Stimulated activated CD4-positive, alpha-beta T cell treated with anti-CD3 and anti-CD28 coated beads, Interleukin-4, amount 100 ng/mL, for 4 hours (primary cell): ENCODE measurements around the gene IRF9.

Source experiments
- DNase-seq, 2 experiments: peaks; one replicate each; pipeline ENCODE4 v3.0.0-alpha.2; 2020

The IRF9 gene

DNA sequence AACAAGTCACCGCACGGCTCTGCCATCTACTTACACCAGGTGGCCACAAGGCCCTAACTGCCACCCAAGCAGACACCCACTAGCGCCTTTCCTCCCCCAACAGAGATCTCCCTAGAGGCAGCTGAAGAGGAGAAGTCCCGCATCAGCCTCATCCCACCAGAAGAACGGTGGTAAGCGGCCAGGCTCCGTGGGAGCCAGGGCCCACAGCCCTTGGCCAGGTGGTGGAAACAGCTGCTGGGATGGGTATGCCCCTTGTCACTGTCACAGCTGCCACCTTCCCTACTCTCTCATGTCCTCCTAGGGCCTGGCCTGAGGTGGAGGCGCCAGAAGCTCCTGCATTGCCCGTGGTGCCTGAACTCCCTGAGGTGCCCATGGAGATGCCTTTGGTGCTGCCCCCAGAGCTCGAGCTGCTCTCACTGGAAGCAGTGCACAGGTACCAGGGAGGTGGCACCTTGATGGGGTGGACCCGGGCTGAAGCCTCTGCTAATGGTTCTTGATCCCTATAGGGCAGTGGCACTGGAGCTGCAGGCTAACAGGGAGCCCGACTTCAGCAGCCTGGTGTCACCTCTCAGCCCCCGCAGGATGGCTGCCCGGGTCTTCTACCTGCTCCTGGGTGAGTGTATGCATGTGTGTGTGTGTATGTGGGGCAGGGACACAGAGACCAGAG is 18.4 kb downstream of the IRF9 start:
- DNase-seq: no peak

DNA sequence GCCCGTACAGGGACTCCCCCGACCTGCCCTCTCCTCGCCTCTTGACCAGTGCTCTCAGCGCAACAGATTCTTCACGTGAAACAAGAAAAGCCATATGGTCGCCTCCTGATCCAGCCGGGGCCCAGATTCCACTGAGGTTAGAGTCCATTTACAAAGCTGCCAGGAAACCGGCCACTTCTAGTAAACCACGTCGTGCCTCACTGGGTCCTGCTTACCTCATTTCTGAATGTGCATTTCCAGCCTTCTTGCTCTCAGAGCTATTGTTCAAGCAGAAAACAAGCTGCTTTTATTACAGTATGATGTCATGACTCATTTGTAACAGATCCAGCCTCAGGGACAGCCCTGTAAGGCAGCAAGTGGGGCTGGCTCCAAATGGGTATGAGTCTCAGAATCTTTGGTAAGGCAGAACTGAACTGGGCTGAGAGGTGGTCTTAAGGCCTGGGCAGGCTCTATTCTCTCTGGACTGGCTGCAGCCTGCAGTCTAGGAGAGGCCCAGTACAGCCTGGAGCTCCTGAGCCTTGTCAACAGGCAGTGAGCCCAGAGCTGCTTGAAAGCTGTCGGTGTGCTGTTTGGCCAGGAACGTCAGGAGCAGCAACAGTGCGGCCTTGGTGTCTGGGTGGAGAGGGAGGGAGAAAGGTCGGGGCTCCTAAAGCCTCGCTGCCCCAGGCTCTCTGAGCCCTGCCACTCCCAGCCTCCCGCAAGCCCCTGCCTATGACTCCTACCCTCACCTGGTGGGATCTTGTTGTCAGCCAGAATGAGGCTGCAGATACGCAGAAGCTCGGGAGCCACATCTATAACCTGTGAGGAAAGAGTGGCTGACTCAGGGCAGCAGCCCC is 19.1 kb downstream of the IRF9 start:
- no peak for DNase-seq

- no peak for DNase-seq
Observed at GRCh38 chr14:24181371-24182077, 20.5 kb downstream of the IRF9 start.

DNA sequence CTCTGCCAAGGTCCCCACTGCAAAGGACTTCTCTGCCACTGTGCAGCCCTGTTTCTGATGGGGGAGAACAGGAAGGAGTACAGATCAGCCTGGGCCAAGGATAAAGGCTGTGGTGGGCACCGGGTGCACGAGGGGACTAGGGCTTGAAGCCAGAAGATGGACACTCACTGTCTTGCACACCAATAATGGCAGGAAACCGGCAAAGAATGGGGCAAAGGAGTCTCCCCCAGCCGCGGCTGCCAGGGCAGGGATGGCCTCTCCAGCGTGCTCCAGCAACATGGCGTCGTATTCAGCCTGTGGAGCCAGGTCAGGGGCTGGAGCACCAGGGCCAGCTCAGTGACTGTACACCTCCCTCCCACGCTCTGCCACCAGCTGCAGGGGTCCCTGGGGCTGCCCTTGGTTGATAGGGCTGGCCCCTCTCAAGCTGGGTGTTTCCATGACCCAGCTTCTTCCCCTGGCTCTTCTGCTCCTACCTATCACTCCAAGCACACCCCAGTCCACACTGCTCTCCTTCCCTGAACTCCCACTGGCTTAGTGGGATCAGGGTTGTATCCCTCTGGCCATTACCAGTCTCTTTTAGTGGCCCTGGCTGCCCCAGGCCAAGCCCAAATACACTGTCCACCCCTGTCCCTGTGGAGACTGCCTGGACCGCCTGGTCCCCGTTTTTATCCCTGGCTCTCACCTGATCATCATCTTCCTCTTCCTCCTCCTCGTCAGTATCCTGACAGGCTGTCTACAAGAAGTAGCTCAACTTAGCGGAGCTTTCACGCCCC is 21.2 kb downstream of the IRF9 start:
- no peak for DNase-seq

DNA sequence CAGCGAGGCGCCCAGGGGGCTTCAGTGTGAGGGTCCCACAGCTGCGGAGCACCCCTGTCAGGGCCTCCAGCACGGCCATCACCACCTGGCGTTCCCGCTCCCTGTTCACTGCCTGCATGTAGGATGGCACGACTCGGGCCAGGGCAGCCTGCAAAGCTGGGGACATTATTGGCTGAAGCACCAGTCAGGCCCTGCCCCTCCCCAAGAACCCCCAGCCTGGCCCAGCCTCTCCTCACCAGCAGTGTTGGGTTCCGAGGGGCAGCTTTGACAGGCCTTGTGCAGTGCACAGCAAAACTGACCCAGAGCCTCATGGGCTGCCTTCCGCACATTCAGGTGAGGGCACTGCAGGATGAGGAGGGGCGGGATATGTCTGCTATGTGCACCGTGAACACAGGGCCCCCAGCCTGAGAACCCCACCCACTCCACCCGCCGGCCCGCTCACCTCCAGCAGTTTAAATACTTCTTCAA is 22.0 kb downstream of the IRF9 start:
- no peak for DNase-seq

- DNase-seq: no peak
Observed at GRCh38 chr14:24184104-24184970, 23.3 kb downstream of the IRF9 start.

GRCh38 chr14:24185026-24185425 is 24.0 kb downstream of the IRF9 start:
- DNase-seq: no peak

GRCh38 chr14:24185741-24186140 is 24.7 kb downstream of the IRF9 start:
- no peak for DNase-seq

- no peak for DNase-seq
Observed at GRCh38 chr14:24186831-24187538, 25.9 kb downstream of the IRF9 start.

- no peak for DNase-seq
Observed at GRCh38 chr14:24187539-24187915, 26.5 kb downstream of the IRF9 start.

DNA sequence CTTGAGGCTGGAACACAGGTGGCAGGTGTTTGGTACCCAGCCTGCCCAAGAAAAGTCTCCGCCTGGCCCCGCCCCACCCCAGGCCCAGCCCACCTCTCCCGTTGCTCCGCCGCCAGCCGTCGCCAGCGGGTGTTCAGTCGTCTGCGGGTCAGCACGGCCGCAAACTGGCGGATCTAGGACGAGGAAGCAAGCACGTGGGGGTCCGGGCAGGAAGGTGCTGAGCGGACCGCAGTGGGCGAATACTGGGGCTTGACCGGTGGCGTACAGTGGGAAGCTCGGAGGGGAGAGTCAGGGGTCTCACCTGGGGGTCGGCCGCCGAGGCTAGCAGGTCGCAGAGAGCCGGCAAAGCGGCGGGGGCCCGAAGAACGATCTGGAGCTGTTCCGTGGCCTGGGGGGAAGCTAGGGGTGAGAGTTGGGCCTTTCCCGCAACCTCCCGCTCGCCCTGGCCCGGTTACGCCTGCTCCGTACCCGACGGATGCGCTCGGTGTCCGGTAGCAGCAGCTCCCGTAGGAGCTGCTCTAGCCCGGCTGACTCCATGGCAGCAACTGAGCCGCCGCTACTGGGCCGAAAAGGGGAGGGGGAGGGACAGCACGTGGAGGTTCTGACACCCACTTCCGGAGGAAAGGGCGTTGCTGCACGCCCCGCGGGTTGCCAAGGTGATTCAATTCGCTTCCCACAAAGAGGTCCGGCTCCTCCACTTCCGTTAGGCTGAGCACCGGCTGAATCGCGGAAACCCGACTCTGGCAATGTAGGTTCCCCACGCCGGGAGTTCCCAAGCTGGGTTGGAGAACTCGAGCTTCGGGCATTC is 27.4 kb downstream of the IRF9 start, which contains the start of gene IPO4:
TSS of gene IPO4 (minus strand) at position 566 of the 808 bp plus-strand sequence. CDS start at position 537, 29 bp downstream.
- DNase-seq: peak; percentile 90 to 96

DNA sequence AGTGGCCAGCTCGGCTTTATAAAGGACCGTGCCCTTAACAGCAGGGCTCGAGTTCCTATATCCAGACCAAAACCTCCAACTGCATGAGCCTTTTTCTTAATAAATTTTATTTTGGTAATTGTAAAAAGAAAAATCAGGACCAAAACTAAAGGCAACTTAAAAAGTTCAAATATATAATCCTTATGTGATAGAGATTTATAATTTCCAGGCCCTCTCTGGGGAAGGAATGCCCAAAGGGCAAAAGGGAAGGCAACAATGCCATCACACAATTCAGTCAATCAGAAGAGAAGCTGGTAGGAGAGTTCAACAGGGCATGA is 28.0 kb downstream of the IRF9 start:
- no peak for DNase-seq

- no peak for DNase-seq
Observed at GRCh38 chr14:24189460-24189859, 28.4 kb downstream of the IRF9 start.

DNA sequence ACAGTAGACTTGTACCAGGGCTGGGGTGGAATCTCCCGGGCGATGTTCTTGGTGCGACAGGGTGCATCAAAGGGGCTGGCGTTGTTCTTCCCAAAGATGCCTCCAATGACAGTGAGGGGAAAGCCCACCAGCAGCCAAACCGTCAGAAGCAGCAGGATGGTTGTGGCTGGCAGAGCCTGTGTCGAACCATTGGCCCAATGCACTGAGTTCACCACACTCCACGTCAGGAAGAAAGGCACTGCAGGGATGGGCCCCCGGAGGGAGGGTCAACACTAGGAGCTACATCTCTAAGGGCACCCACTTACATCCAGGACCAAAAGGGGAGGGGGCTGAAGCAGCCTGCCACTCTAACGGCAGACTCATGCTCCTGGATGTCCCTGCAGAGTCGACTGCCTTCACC is 29.4 kb downstream of the IRF9 start:
- DNase-seq: no peak

GRCh38 chr14:24192933-24193332 is 31.9 kb downstream of the IRF9 start:
- no peak for DNase-seq

DNA sequence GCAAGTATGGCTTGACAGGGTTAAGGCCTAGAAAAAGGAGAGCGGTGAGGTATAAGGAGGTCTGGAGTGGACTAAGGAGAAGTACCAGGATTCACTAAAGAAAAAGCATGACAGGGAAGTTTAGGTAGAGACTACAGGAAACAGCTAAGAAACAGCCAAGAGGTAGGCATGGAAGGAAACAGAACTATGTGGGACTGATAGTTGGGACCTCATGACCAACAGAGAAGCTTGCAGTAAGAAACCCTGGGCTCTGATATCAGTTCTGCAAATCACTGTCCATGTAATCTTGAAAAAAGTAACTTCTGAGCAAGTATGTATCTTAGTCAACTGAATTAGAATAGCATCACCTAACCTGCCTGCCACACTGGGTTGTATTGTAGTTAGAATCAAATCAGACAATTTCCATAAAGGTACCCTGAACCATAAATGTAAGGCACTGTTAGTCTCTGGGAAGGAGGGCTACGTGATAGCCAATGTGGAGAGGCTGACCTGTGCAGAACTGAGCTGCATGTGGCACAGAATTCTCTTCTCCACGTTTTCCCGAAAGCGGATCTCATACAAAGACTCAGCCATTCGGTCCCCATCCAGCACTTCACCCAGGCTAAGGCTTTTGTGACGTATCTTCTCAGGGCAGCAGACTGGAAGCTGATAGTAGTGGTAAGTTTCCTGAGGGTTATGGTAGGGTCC is 33.3 kb downstream of the IRF9 start:
- DNase-seq: no peak

- DNase-seq: no peak
Observed at GRCh38 chr14:24194873-24195185, 33.8 kb downstream of the IRF9 start.

DNA sequence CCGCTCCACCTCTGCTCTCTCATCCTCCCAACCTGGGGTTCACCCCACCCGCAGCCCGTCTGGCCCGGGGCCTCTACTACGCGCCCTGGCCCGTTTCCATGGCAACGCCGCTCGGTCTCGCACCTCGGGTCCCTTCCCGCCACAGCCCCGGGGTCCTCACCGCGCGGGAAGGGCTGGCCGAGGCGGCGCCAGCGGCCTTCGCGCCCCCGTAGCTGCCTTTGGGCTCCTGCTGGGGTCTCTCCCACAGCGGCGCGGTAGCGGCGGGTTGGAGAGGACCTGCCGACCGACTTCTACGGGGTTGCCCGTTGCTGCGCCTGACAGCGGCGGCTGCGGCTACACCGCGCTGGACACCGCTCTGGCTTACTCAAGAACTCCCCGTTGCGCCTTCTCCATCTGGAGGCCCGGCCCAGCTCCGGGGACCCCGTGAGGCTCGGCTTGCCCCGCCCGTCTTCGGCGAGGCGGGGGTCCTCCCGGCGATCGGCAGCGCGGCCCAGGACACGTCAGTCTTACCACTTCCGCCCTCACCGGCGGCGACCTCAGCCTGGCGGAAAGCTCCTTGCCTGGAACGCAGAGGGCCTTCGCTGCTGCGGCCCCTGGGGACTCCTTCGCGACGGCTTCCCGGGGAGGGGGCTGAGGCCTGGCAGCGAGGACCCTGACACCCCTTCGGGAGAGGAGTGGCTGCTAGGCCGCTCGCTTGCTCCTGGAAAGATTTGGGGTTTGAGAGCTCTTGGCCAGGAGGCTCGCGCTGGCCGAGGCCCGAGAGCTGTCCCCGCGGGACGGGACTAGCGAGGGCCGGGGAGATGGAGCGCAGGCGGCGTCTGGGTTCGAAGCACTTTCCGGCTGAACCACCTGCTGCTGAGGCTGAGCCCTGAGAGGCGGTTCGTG is 34.4 kb downstream of the IRF9 start, which contains the start of gene TM9SF1:
TSS of gene TM9SF1 (minus strand) at position 256 of the 885 bp plus-strand sequence. CDS start 422 bp downstream, outside the sequence.
- DNase-seq: peak; percentile 84 to 85
